ENCODE data around the gene DNTTIP2. TPM values are rescaled to one million over a fixed set of nuclear protein-coding genes. Genes with fewer than 3 reads are reported as not detected.
"Not testable (repeated sequence)": the region's sequence is repeated elsewhere in the genome, so short reads cannot be mapped to it uniquely, and the experiment has no call there.

DNTTIP2 gene
- total RNA-seq, 2 donors from 2014 or later = 75.7 to 85.0 TPM

DNA sequence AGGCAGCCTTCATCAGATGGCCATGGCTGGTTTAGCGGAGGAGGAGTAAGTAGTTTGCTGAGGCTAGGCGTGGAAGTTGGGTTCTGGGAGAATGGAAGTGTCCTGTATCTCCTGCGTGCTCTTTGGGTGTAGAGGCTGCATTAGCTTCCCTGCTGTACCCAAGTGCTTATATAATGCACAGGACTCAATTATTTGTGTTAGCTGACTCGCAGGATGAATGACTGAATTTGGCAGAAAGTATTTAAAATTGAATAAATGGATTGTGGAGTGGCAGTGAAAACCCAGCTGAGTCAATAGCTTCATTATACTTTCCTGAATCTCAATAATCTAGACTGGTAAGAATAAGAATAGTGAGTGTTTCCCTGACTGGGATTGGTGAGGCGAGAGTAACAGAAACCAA lies 13.8 kb downstream of the DNTTIP2 start:
- H3K4me1 Mint-ChIP-seq (ENCODE audit: low read depth) = no peaks in the 10 kb centered on the region
- no peak overlapping the region for H3K27ac Mint-ChIP-seq
- ATAC-seq (replicated peaks in 1 of 2) (peak in 1 of 2 donors; percentile 36), DNase-seq (no peak)
- peaks cover 3 to 19% of the 10 kb centered on the region in 2 donors for H3K36me3 Mint-ChIP-seq (ENCODE audit: insufficient read depth in 2 of 2)
- no peaks in the 10 kb centered on the region for H3K9me3 Mint-ChIP-seq
- H3K4me3 Mint-ChIP-seq = no peak overlapping the region
- no peaks in the 10 kb centered on the region for H3K27me3 Mint-ChIP-seq (ENCODE audit: low read depth)

DNA sequence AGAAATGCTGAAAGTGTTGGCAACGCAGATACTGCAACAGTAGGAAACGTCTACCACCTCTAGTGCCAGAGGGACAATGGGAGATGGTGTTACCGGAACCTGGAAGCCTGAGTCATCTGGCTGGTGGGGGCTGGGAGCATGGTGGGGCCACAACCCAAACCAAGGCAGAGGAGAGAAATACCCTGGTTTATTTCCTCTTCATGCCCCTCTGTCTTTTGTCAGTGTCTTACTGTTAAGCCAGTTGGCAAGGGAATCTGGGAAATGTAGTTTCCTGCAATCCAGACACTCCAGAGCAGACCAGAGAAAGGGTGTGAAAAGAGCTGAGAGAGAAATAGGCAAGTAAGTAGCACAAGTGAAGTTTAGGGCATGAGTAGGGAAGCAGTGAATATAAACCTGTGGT lies 14.8 kb downstream of the DNTTIP2 start:
- Mint-ChIP-seq H3K4me3 (no peak overlapping the region), H3K4me1 (ENCODE audit: low read depth) (no peaks in the 10 kb centered on the region), H3K9me3 (no peaks in the 10 kb centered on the region), H3K36me3 (ENCODE audit: insufficient read depth in 2 of 2) (peaks cover 3 to 9% of the 10 kb centered on the region in 2 donors), H3K27me3 (ENCODE audit: low read depth) (no peaks in the 10 kb centered on the region), H3K27ac (no peak overlapping the region)
- DNase-seq (no peak), ATAC-seq (replicated peaks in 1 of 2) (peak in 1 of 2 donors; percentile 11)

DNA sequence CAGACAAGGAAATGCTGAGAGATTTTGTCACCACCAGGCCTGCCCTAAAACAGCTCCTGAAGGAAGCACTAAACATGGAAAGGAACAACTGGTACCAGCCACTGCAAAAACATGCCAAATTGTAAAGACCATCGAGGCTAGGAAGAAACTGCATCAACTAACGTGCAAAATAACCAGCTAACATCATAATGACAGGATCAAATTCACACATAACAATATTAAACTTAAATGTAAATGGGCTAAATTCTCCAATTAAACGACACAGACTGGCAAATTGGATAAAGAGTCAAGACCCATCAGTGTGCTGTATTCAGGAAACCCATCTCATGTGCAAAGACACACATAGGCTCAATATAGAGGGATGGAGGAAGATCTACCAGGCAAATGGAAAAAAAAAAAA lies 21.4 kb downstream of the DNTTIP2 start:
- DNase-seq; H3K27ac Mint-ChIP-seq; H3K36me3 Mint-ChIP-seq (ENCODE audit: insufficient read depth in 2 of 2); H3K9me3 Mint-ChIP-seq; H3K4me1 Mint-ChIP-seq (ENCODE audit: low read depth); H3K27me3 Mint-ChIP-seq (ENCODE audit: low read depth); ATAC-seq (replicated peaks in 1 of 2); H3K4me3 Mint-ChIP-seq: not testable (repeated sequence)

DNA sequence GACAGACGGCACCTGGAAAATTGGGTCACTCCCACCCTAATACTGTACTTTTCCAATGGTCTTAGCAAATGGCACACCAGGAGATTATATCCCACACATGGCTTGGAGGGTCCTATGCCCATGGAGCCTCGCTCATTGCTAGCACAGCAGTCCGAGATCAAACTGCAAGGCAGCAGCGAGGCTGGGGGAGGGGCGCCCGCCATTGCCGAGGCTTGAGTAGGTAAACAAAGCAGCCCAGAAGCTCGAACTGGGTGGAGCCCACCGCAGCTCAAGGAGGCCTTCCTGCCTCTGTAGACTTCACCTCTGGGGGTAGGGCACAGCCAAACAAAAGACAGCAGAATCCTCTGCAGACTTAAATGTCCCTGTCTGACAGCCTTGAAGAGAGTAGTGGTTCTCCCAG lies 23.0 kb downstream of the DNTTIP2 start:
- not testable (repeated sequence) for H3K9me3 Mint-ChIP-seq; H3K4me3 Mint-ChIP-seq; ATAC-seq (replicated peaks in 1 of 2); H3K27me3 Mint-ChIP-seq (ENCODE audit: low read depth); H3K36me3 Mint-ChIP-seq (ENCODE audit: insufficient read depth in 2 of 2); DNase-seq; H3K4me1 Mint-ChIP-seq (ENCODE audit: low read depth); H3K27ac Mint-ChIP-seq

DNA sequence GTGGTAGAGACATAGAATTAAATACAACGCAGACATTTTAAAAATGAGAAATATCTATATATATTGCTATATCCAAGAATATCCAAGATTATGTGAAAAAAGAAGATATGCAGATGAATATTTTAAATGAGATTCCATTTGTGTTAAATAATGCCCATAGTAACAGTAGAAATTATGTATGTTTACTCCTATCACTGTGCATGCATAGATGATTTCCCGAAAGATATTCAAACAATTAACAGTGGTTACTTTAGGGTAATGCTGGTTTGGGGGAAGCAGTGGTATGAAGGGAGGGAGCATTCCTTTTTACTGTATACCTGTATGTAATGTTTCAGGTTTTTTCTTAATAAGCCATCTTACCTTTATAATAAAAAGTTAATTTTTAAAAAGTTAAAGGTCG lies 25.1 kb downstream of the DNTTIP2 start:
- Mint-ChIP-seq H3K9me3 (peaks cover 0 to 4% of the 10 kb centered on the region in 2 donors), H3K4me3 (no peak overlapping the region), H3K27me3 (ENCODE audit: low read depth) (peaks cover 9% of the 10 kb centered on the region), H3K27ac (no peak overlapping the region), H3K4me1 (ENCODE audit: low read depth) (no peaks in the 10 kb centered on the region), H3K36me3 (ENCODE audit: insufficient read depth in 2 of 2) (peaks cover 0 to 6% of the 10 kb centered on the region in 2 donors)
- ATAC-seq (replicated peaks in 1 of 2) (no peak), DNase-seq (no peak)

- DNase-seq (no peak), ATAC-seq (replicated peaks in 1 of 2) (no peak)
- Mint-ChIP-seq H3K27ac (no peak overlapping the region), H3K4me1 (ENCODE audit: low read depth) (peaks cover 10% of the 10 kb centered on the region), H3K27me3 (ENCODE audit: low read depth) (no peaks in the 10 kb centered on the region), H3K36me3 (ENCODE audit: insufficient read depth in 2 of 2) (peaks cover 2 to 3% of the 10 kb centered on the region in 2 donors), H3K4me3 (no peak overlapping the region), H3K9me3 (peaks cover 0 to 2% of the 10 kb centered on the region in 2 donors)
Observed at GRCh38 chr1:93851878-93852277, 27.1 kb downstream of the DNTTIP2 start.

DNA sequence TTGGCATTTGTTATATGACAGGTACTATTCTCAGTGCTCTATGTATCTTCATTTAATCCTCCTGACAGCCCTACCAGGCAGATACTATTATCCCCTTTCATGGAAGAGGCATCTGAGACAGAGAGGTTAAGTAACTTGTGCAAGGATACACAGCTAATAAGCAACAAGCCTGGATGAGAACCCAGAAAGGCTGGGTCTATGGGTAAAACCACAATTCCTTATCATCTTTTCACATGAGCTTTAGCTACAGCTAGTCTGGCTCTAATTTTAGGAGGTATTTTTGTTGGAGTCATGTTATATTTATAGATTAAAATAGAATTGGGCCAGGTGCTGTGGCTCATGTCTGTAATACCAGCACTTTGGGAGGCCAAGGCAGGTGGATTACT lies 27.7 kb downstream of the DNTTIP2 start:
- Mint-ChIP-seq H3K9me3 (no peaks in the 10 kb centered on the region), H3K27ac (no peak overlapping the region), H3K4me1 (ENCODE audit: low read depth) (peaks cover 10% of the 10 kb centered on the region), H3K27me3 (ENCODE audit: low read depth) (no peaks in the 10 kb centered on the region), H3K36me3 (ENCODE audit: insufficient read depth in 2 of 2) (peaks cover 0 to 3% of the 10 kb centered on the region in 2 donors), H3K4me3 (no peak overlapping the region)
- no peak for DNase-seq
- ATAC-seq (replicated peaks in 1 of 2) = no peak

DNA sequence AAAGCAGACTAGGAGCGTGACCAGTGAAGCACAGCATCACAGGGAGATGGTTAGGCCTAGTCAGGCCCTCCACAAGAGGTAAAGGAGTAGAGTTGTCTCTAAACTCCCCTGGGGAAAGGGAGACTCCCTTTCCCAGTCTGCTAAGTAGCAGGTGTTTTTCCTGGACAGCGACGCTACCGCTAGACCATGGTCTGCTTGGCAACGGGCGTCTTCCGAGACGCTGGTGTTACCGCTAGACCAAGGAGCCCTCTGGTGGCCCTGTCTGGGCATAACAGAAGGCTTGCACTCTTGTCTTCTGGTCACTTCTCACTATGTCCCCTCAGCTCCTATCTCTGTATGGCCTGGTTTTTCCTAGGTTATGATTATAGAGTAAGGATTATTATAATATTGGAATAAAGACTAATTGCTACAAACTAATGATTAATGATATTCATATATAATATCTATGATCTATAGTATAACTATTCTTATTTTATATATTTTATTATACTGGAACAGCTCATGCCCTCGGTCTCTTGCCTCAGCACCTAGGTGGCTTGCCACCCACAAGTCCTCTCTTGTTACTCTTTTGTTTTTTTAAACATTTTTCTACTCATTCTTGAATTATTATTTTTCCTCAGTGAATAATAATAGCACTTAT lies 28.2 kb downstream of the DNTTIP2 start:
- Mint-ChIP-seq H3K4me3 (peak overlapping the region in 1 of 2 donors; percentile 20), H3K4me1 (ENCODE audit: low read depth) (peaks cover 12% of the 10 kb centered on the region)
- not testable (repeated sequence) for ATAC-seq (replicated peaks in 1 of 2); H3K36me3 Mint-ChIP-seq (ENCODE audit: insufficient read depth in 2 of 2); H3K27ac Mint-ChIP-seq; H3K27me3 Mint-ChIP-seq (ENCODE audit: low read depth); H3K9me3 Mint-ChIP-seq
- DNase-seq = peak; percentile 65

GRCh38 chr1:93848350-93848883 lies 30.6 kb downstream of the DNTTIP2 start:
- Mint-ChIP-seq H3K4me1 (ENCODE audit: low read depth) (peaks cover 29% of the 10 kb centered on the region), H3K9me3 (no peaks in the 10 kb centered on the region), H3K27ac (peak overlapping the region; percentile 100), H3K4me3 (peak overlapping the region; percentile 99 to 100), H3K27me3 (ENCODE audit: low read depth) (no peaks in the 10 kb centered on the region), H3K36me3 (ENCODE audit: insufficient read depth in 2 of 2) (peaks cover 2 to 3% of the 10 kb centered on the region in 2 donors)
- DNase-seq (no peak), ATAC-seq (replicated peaks in 1 of 2) (no peak)

DNA sequence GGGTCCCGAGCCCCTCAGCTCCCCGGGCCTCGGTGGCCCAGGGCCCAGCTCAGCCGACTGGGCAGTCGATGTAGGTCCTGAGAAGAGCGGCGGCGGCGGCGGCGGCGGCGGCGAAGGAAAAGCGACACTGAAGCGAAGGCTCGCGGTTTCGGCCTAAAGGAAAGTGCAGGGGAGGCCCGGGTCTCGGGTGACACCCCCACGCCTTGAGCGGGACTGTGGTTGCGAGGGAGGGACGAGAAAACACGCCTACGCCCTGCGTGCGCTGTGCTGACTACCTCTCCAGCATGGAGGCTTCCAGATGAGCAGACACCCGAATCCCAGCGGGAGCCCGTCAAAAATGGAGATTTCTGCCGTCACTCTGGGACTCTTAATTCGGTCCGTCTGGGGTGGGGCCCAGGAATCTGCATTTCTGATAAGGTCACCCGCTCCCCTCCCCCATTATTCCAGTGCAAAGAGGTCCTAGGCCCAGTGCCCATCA lies 31.2 kb downstream of the DNTTIP2 start:
- ATAC-seq (replicated peaks in 1 of 2) (peak; percentile 25 to 30), DNase-seq (peak; percentile 62 to 73)
- Mint-ChIP-seq H3K27me3 (ENCODE audit: low read depth) (no peaks in the 10 kb centered on the region), H3K9me3 (no peaks in the 10 kb centered on the region), H3K36me3 (ENCODE audit: insufficient read depth in 2 of 2) (peaks cover 2 to 3% of the 10 kb centered on the region in 2 donors), H3K4me1 (ENCODE audit: low read depth) (peaks cover 29% of the 10 kb centered on the region), H3K4me3 (peak overlapping the region; percentile 99 to 100), H3K27ac (peak overlapping the region; percentile 100)

- Mint-ChIP-seq H3K4me1 (ENCODE audit: low read depth) (peaks cover 29% of the 10 kb centered on the region), H3K27me3 (ENCODE audit: low read depth) (no peaks in the 10 kb centered on the region), H3K9me3 (no peaks in the 10 kb centered on the region), H3K36me3 (ENCODE audit: insufficient read depth in 2 of 2) (peaks cover 2 to 3% of the 10 kb centered on the region in 2 donors), H3K27ac (peak overlapping the region; percentile 100), H3K4me3 (peak overlapping the region; percentile 99 to 100)
- DNase-seq (peak; percentile 87 to 90), ATAC-seq (replicated peaks in 1 of 2) (peak; percentile 69)
Observed at GRCh38 chr1:93846992-93847810, 31.8 kb downstream of the DNTTIP2 start.

GRCh38 chr1:93846206-93846991 lies 32.6 kb downstream of the DNTTIP2 start:
- no peaks in the 10 kb centered on the region for H3K9me3 Mint-ChIP-seq
- H3K27ac Mint-ChIP-seq = peak overlapping the region; percentile 13
- peaks cover 29% of the 10 kb centered on the region for H3K4me1 Mint-ChIP-seq (ENCODE audit: low read depth)
- peak overlapping the region; percentile 99 to 100 for H3K4me3 Mint-ChIP-seq
- DNase-seq (peak; percentile 86), ATAC-seq (replicated peaks in 1 of 2) (peak; percentile 48 to 52)
- H3K36me3 Mint-ChIP-seq (ENCODE audit: insufficient read depth in 2 of 2) = peaks cover 2 to 3% of the 10 kb centered on the region in 2 donors
- no peaks in the 10 kb centered on the region for H3K27me3 Mint-ChIP-seq (ENCODE audit: low read depth)
